NCI-H2171 (cell line): ENCODE results near the gene CYB561D2.

ENCODE experiments used
- DNase-seq: peaks from one replicate; lab custom pipeline; 2025; lab: John Stamatoyannopoulos, UW

Gene CYB561D2

GRCh38 chr3:50341996-50342650 lies 8.5 kb upstream of the CYB561D2 start:
- DNase-seq, result no peak

GRCh38 chr3:50342813-50343633 lies 7.6 kb upstream of the CYB561D2 start:
- DNase-seq, result no peak

DNA sequence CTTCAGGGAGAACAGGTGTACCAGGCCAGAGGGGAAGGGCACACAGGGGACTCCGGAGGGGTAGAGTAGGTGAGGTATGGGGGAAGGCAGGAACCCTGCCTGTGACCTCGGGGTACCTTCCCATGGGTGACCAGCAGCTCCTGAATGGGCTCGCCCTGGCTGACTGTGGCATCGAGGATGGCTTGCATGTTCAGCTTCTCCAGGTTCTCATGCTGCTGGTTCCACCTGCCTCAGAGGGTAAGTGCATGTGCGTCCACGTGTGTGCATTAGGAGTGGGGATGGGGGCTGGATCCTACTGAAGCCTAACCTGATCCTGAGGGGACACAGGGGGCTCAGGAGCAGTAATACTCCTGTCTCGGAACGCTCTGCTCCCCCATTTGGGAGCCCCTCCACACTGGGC lies 5.7 kb upstream of the CYB561D2 start:
- no peak for DNase-seq

DNA sequence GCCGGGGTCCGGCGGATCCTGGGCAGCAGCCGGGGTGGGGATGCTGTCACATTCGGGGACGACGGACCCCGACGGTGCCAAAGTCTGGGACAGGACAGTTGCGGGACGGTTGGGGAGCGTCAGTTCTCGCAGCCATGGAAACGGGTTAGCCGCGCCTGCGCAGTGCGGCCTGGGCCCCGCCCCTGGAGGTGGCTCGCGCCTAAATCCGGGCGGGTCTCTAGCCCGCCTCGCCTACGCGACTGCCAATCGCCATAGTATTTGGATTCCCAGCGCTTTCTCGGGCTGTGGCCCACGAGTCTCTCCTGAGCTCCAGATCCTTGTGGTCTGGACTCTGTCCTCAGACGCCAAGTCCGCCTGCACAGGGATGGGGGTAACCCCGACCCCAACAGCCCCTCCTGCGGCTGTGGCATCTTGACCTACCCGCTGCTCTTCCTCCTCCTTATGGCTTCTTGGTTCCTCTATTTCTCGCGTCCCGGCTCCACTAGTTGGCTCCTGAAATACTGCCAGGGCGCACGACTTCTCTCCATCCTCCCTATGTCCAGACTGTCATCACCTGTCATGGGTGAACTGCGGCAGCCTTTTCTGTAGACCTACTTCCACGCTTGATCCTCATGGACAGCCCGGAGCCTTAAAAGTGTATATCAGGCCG lies 5.0 kb upstream of the CYB561D2 start, which contains the start of gene ZMYND10:
TSS of gene ZMYND10 (minus strand) at position 147 of the 649 bp plus-strand sequence. CDS start 153 bp downstream, outside the sequence.
- no peak for DNase-seq

DNA sequence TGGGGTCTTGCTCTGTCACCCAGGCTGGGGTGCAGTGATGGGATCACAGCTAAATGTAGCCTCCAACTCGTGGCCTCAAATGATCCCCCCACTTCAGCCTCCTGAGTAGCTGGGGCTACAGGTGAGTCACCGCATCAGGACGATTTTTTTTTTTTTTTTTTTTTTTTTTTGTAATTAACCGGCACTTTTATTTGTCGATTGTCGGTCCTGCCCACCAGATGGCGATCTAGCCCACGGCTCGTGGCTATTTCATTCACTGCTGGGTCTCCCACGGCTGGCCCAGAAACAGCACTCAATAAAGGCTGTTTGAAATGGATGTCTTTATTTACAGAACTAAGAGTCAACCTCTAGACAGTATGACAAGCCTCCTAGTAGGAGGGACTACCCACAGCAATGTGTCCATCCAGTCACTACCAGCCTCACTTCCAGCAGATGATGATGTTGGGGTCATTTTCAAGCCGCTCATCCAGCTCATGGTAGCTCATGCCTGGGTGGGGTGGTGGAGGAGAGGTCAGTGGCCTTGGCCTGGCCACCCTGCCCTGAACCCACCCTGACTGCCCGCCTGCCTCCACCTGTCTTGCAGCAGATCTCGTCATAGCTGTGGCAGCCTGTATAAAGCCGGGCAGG lies 3.4 kb upstream of the CYB561D2 start:
- DNase-seq, result peak; percentile 48

- DNase-seq, result no peak
Observed at GRCh38 chr3:50350213-50350526, 492 bp upstream of the CYB561D2 start.

DNA sequence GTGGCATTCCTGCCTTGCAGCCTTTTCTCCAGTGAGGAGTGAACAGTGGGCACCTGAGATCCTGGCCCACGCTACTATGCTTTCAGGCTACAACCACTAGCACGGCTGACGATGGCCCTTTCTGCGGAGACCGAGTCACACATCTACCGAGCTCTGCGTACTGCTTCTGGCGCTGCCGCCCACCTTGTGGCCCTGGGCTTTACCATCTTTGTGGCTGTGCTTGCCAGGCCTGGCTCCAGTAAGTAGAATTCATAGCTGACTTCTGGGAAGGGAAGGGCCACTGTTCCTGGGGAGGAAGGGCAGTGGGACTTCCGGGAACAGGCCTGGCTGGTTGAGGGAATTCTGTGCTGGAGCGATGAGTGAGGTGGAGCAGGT lies 648 bp downstream of the CYB561D2 start:
- DNase-seq, result no peak

- no peak for DNase-seq
Observed at GRCh38 chr3:50352781-50353180, 2.1 kb downstream of the CYB561D2 start.

- no peak for DNase-seq
Observed at GRCh38 chr3:50353245-50354004, 2.8 kb downstream of the CYB561D2 start.

DNA sequence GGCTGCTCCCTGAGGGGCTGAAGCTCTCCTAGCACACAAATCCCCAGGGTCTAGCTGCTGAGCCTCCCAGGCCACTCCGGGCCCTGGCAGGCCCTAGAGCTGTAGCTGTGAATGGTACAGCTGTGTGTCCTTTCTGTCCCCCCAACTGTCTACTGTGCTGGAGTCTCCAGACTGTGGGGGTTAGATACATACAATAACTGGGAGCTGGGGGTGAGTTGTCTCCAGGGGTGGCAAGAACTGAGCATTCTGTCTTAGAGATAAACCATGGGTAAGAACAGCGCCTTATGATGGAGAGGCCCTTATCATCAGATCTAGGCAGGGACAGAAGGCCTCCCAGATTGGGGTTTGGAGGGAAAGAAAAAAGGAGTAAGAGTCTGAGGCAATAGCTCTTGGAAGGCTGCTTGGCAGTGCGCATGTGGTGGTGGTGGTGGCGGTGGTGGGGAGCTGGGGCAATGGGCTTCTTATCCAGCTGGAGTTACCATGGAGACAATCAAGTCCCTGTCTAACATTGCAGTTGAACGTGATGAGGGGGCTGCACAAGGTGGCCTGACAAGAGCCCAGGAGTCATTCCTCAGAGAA lies 3.6 kb downstream of the CYB561D2 start:
- no peak for DNase-seq

GRCh38 chr3:50354850-50355249 lies 4.2 kb downstream of the CYB561D2 start:
- DNase-seq, result no peak

GRCh38 chr3:50355829-50356552 lies 5.3 kb downstream of the CYB561D2 start:
- no peak for DNase-seq

DNA sequence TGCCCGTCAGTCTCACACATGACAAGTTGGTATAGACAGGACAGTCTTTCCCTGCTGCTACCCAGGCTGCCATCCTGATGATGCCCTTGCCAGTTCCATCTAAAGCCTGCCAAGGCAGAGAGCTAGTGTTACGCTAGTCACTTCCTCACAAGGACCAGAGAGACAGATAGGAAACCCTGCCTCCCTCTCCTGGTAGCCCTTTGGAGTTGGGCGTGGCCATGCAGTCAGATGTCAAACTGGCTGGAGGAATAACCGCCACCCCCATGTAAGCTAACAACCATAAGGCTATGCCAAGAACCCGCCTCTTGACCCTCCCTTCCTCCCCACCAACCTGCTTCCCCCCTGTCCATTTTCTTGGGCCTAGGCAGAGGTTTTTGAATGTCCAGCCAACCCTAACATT lies 5.9 kb downstream of the CYB561D2 start:
- DNase-seq, result no peak

GRCh38 chr3:50357481-50357880 lies 6.8 kb downstream of the CYB561D2 start:
- no peak for DNase-seq

DNA sequence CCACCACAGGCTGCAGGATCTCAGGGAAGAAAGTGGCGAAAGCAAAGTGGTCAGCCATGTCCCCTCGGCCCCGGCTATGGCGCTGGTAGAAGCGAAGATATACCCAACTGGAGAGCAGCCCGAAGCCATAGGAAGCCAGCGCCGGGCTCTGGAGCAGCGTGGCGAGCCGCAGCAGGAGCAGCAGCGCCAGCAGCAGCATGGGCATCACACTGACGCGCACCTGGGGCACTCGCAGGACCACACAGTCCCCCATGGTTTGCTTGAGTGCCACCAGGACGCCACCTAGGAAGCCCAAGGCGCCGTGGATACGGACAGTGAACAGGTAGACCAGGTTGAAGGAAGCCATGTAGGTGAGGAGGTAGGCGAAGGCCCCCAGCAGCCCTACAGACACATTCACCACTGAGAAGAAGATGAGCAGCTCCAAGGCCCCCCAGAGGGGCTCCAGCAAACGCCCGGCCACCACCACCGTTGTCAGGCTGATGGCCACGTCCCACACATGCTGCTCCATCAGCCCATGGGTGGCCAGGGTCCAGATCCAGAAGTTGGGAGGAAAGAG lies 7.8 kb downstream of the CYB561D2 start:
- DNase-seq, result no peak

DNA sequence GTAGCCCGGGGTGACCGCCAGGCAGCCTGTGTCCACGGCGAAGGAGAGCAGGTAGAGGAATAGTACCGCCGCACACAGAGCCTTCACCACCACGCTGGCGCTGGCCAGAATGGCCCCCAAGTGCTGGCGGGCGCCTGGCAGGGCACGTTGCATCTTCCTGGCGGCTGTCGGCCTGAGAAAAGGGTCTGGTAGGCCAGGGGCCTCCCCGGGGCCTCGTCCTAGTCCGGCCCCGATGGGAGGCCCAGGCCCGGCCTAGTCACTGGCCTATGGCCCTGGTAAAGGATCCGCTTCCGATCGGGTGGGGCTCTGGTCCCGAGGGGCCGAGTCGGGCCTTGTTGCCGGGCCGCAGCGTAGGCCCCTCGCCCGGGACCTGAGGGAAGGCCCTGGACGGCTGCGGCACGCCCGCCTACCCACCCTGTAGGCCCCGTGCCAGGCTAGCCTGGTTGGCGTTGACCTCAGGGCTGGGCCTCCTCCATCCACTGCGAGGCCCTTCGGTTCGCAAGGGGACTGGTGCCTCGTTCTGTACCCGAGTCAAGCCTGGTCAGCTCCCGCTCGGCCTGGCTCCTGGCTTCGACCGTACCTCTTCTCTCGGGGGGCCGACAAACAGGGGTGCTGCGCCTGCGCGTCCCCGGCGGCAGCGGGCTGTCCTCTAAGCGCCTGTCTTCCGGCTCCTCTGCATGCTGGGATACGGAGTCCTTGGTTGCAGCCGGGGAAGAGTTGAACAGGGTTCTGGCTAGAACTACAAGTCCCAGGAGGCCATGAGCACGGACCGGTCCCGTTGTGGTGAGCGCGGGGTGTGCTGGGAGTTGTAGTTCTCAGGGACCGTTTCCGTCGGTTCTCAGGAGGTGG lies 8.5 kb downstream of the CYB561D2 start, which contains the start of gene TMEM115:
TSS of gene TMEM115 (minus strand) at position 611 of the 849 bp plus-strand sequence. CDS start at position 153, 458 bp downstream.
- DNase-seq, result peak; percentile 90

DNA sequence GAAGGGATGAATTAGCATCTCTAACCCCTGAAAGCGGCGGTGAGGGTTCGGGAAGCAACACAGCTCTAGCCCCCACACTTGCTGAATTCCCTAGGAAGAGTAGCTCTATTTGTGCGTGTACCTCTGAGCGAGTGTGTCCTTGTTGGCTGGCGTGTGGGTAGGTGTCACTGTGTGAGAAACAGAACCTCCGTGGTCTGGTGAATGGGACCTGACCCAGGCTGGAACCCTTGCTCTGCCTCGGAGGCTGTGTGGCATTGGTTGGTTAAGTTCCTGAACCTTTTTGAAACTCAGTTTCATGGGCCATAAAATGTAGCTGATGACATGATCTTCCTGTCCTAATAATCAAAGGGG lies 9.1 kb downstream of the CYB561D2 start:
- no peak for DNase-seq

GRCh38 chr3:50364573-50365079 lies 14.0 kb downstream of the CYB561D2 start:
- no peak for DNase-seq
